WTC11 (cell line): Measurements from ENCODE around the gene SYCE3. TPM values are rescaled to one million over a fixed set of nuclear protein-coding genes. Genes with fewer than 3 reads are reported as not detected.
A peak's percentile ranks its signal among the peaks of the same experiment; 100 is the strongest.

Experiments
- ATAC-seq: fragments of 200-7000 bp; cut with Tn5 transposase; 2 replicates; pipeline ENCODE4 v1.10.0; 2021; ENCODE audit warnings: mild to moderate bottlenecking, moderate library complexity
- CTCF ChIA-PET: fragments of 300-600 bp; sonication (Branson Sonifier 250); formaldehyde crosslinking; loops from one replicate; lab custom pipeline; 2021; ENCODE audit warnings: antibody characterized with exemption; lab: Charles Lee
- POLR2A ChIA-PET: fragments of 350-600 bp; sonication (Branson Sonifier 250); formaldehyde crosslinking; loops from one replicate; lab custom pipeline; 2021; ENCODE audit warnings: antibody characterized with exemption; lab: Charles Lee
- DNase-seq: peaks from one replicate; pipeline ENCODE4 v3.0.0; 2021; ENCODE audit warnings: low spot score
- H3K27ac Mint-ChIP-seq: 2 replicates; pipeline ENCODE4 v1.8.0; 2021; ENCODE audit warnings: mixed read lengths
- H3K27me3 Mint-ChIP-seq: 2 replicates; pipeline ENCODE4 v1.8.0; 2021; ENCODE audit warnings: low read depth, mild to moderate bottlenecking, moderate library complexity, mixed read lengths
- H3K36me3 Mint-ChIP-seq: 2 replicates; pipeline ENCODE4 v1.8.0; 2021; ENCODE audit warnings: mixed read lengths
- H3K4me1 Mint-ChIP-seq: 2 replicates; pipeline ENCODE4 v1.8.0; 2022; ENCODE audit warnings: mixed read lengths
- H3K4me3 Mint-ChIP-seq: 2 replicates; pipeline ENCODE4 v1.8.0; 2021; ENCODE audit warnings: mild to moderate bottlenecking, moderate library complexity, mixed read lengths
- H3K9me3 Mint-ChIP-seq: 2 replicates; pipeline ENCODE4 v1.8.0; 2021; ENCODE audit warnings: mixed read lengths
- FOXP1 ChIP-seq: sonication (generic); formaldehyde crosslinking; IDR thresholded peaks from 2 replicates; pipeline ENCODE4 v1.8.0; 2022; ENCODE audit warnings: missing genetic modification reagents, mild to moderate bottlenecking, moderate library complexity, borderline replicate concordance
- JAZF1 ChIP-seq: fragments of 250-450 bp; sonication (Bioruptor Pico); IDR thresholded peaks from 2 replicates; pipeline ENCODE4 v1.9.0; 2021; ENCODE audit warnings: moderate library complexity, mild to moderate bottlenecking, inconsistent platforms
- MYBL2 ChIP-seq: sonication (generic); formaldehyde crosslinking; IDR thresholded peaks from 2 replicates; pipeline ENCODE4 v1.8.1; 2023; ENCODE audit warnings: mild to moderate bottlenecking, moderate library complexity, missing genetic modification reagents
- NFE2L1 ChIP-seq: sonication (generic); formaldehyde crosslinking; IDR thresholded peaks from 2 replicates; pipeline ENCODE4 v1.8.1; 2023; ENCODE audit warnings: missing genetic modification reagents
- OVOL2 ChIP-seq: fragments of 250-450 bp; sonication (Bioruptor Pico); IDR thresholded peaks from 2 replicates; pipeline ENCODE4 v1.9.0; 2021; ENCODE audit warnings: mild to moderate bottlenecking, borderline replicate concordance
- TEAD1 ChIP-seq: sonication (generic); formaldehyde crosslinking; IDR thresholded peaks from 2 replicates; pipeline ENCODE4 v1.8.0; 2022; ENCODE audit warnings: mild to moderate bottlenecking, missing genetic modification reagents
- TEAD4 ChIP-seq: sonication (generic); formaldehyde crosslinking; IDR thresholded peaks from 2 replicates; pipeline ENCODE4 v1.8.0; 2022; ENCODE audit warnings: mild to moderate bottlenecking, missing genetic modification reagents
- ZNF396 ChIP-seq: fragments of 250-450 bp; sonication (Bioruptor Pico); IDR thresholded peaks from 2 replicates; pipeline ENCODE4 v1.8.0; 2021; ENCODE audit warnings: mild to moderate bottlenecking, moderate library complexity, borderline replicate concordance
- ZNF671 ChIP-seq: fragments of 250-450 bp; sonication (Bioruptor Pico); IDR thresholded peaks from 2 replicates; pipeline ENCODE4 v1.8.0; 2021; ENCODE audit warnings: mild to moderate bottlenecking
- total RNA-seq: library from RNA; stranded (reverse); gene quantifications from 3 replicates; pipeline ENCODE4 v1.2.3, GENCODE V29; 2021
- TF ChIP-seq, protein P1 (sequence below): sonication (generic); formaldehyde crosslinking; IDR thresholded peaks from 2 replicates; pipeline ENCODE4 v1.8.0; 2022; ENCODE audit warnings: mild to moderate bottlenecking, missing genetic modification reagents
- TF ChIP-seq, protein P2 (sequence below): fragments of 250-450 bp; sonication (Bioruptor Pico); IDR thresholded peaks from 2 replicates; pipeline ENCODE4 v1.9.0; 2021; ENCODE audit warnings: moderate library complexity, mild to moderate bottlenecking, inconsistent platforms, borderline replicate concordance
- TF ChIP-seq, protein P3 (sequence below): sonication (generic); formaldehyde crosslinking; IDR thresholded peaks from 2 replicates; pipeline ENCODE4 v1.8.1; 2023; ENCODE audit warnings: mild to moderate bottlenecking, missing genetic modification reagents
- TF ChIP-seq, protein P4 (sequence below): fragments of 200-600 bp; IDR thresholded peaks from 2 replicates; pipeline ENCODE4 v1.8.0; 2022; ENCODE audit warnings: antibody characterized with exemption
- TF ChIP-seq, protein P5 (sequence below): sonication (generic); formaldehyde crosslinking; IDR thresholded peaks from 2 replicates; pipeline ENCODE4 v1.8.1; 2023; ENCODE audit warnings: mild to moderate bottlenecking, missing genetic modification reagents, moderate library complexity
- TF ChIP-seq, protein P6 (sequence below): sonication (generic); formaldehyde crosslinking; IDR thresholded peaks from 2 replicates; pipeline ENCODE4 v1.8.1; 2023; ENCODE audit warnings: mild to moderate bottlenecking, missing genetic modification reagents, borderline replicate concordance

The SYCE3 gene
- total RNA-seq, 1 experiment from 2014 or later, result 0.46 TPM

DNA sequence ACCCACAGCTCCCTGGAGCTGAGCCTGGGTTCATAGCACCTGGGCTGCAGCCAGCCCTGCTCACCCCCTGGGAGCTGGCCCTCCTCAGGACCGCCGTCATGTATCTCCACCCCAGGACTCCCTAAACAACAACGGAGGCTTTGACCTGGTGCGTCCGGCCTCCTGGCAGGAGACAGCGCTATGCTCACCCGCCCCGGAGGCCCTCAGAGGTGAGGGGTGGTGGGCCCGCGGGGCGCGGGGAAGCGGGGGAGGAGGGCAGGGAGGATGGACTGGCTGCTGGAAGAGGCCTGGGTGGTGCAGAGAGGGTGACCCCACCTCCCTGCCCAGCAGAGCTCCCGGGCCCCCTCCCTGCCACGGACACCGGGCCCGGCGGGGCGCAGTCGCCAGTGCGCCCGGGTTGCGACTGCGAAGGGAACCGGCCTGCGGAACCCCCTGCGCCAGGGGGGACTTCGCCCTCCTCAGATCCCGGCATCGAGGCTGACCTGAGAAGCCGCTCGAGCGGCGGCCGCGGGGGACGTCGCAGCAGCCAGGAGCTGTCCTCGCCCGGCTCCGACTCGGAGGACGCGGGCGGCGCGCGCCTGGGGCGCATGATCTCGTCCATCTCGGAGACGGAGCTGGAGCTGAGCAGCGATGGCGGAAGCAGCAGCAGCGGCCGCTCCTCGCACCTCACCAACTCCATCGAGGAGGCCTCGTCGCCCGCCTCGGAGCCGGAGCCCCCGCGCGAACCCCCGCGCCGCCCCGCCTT lies 41.0 kb upstream of the SYCE3 start:
- peaks cover 45% of the 10 kb centered on the region for H3K27me3 Mint-ChIP-seq
- no peaks in the 10 kb centered on the region for H3K36me3 Mint-ChIP-seq
- DNase-seq (no peak), ATAC-seq (no peak)
- H3K9me3 Mint-ChIP-seq, result no peaks in the 10 kb centered on the region
- peaks cover 12% of the 10 kb centered on the region; the same call in 1 of the 2 replicates for H3K4me1 Mint-ChIP-seq
- ChIA-PET CTCF (interaction anchor here (1.1 to 1.7 kb wide), 4 partner anchors 23 to 171 kb away, joined by 3 to 5 read pairs (median 4); partner anchors contain the start of gene SYCE3), POLR2A (no interaction called here)
- TF ChIP-seq NFE2L1 (CRISPR knock-in tag) (no peak), ZNF396 (CRISPR knock-in tag) (no peak), ZNF671 (no peak)
- TF ChIP-seq, protein P1, sequence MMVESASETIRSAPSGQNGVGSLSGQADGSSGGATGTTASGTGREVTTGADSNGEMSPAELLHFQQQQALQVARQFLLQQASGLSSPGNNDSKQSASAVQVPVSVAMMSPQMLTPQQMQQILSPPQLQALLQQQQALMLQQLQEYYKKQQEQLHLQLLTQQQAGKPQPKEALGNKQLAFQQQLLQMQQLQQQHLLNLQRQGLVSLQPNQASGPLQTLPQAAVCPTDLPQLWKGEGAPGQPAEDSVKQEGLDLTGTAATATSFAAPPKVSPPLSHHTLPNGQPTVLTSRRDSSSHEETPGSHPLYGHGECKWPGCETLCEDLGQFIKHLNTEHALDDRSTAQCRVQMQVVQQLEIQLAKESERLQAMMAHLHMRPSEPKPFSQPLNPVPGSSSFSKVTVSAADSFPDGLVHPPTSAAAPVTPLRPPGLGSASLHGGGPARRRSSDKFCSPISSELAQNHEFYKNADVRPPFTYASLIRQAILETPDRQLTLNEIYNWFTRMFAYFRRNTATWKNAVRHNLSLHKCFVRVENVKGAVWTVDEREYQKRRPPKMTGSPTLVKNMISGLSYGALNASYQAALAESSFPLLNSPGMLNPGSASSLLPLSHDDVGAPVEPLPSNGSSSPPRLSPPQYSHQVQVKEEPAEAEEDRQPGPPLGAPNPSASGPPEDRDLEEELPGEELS, result no peak
- TF ChIP-seq, protein P2, sequence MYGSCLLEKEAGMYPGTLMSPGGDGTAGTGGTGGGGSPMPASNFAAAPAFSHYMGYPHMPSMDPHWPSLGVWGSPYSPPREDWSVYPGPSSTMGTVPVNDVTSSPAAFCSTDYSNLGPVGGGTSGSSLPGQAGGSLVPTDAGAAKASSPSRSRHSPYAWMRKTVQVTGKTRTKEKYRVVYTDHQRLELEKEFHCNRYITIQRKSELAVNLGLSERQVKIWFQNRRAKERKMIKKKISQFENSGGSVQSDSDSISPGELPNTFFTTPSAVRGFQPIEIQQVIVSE (CRISPR knock-in tag), result no peak
- TF ChIP-seq, protein P3, sequence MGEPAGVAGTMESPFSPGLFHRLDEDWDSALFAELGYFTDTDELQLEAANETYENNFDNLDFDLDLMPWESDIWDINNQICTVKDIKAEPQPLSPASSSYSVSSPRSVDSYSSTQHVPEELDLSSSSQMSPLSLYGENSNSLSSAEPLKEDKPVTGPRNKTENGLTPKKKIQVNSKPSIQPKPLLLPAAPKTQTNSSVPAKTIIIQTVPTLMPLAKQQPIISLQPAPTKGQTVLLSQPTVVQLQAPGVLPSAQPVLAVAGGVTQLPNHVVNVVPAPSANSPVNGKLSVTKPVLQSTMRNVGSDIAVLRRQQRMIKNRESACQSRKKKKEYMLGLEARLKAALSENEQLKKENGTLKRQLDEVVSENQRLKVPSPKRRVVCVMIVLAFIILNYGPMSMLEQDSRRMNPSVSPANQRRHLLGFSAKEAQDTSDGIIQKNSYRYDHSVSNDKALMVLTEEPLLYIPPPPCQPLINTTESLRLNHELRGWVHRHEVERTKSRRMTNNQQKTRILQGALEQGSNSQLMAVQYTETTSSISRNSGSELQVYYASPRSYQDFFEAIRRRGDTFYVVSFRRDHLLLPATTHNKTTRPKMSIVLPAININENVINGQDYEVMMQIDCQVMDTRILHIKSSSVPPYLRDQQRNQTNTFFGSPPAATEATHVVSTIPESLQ (CRISPR knock-in tag), result no peak
- TF ChIP-seq, protein P4, sequence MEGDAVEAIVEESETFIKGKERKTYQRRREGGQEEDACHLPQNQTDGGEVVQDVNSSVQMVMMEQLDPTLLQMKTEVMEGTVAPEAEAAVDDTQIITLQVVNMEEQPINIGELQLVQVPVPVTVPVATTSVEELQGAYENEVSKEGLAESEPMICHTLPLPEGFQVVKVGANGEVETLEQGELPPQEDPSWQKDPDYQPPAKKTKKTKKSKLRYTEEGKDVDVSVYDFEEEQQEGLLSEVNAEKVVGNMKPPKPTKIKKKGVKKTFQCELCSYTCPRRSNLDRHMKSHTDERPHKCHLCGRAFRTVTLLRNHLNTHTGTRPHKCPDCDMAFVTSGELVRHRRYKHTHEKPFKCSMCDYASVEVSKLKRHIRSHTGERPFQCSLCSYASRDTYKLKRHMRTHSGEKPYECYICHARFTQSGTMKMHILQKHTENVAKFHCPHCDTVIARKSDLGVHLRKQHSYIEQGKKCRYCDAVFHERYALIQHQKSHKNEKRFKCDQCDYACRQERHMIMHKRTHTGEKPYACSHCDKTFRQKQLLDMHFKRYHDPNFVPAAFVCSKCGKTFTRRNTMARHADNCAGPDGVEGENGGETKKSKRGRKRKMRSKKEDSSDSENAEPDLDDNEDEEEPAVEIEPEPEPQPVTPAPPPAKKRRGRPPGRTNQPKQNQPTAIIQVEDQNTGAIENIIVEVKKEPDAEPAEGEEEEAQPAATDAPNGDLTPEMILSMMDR, result no peak
- H3K27ac Mint-ChIP-seq, result no peak overlapping the region
- H3K4me3 Mint-ChIP-seq, result no peak overlapping the region

DNA sequence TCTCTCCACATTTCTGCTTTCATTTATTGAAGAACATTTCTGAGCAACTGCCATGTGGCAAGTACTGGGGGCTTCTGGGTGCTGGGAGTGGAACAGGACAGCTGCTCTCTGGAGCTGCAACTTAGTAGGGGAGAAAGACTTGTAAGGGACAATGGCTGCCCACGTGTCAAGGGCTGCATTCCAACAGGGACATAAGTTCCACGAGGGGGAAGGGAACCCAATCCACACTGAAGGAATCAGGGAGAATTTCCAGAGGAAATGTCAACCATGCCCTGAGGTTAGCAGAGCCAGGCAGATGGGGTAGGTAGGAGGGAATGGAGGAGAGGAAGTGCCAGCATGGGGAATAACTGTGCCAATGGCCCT lies 39.6 kb upstream of the SYCE3 start:
- ATAC-seq, result no peak
- ChIA-PET CTCF (interaction anchor here (0.6 to 1.8 kb wide), 8 partner anchors 18 to 326 kb away, joined by 3 to 9 read pairs (median 4); partner anchors contain the start of gene SYCE3), POLR2A (interaction anchor here (1.2 kb wide), 1 partner anchor 20 kb away, joined by 4 read pairs; the partner anchor contains the start of gene CHKB)
- no peak for TF ChIP-seq ZNF671
- TF ChIP-seq, protein P5, sequence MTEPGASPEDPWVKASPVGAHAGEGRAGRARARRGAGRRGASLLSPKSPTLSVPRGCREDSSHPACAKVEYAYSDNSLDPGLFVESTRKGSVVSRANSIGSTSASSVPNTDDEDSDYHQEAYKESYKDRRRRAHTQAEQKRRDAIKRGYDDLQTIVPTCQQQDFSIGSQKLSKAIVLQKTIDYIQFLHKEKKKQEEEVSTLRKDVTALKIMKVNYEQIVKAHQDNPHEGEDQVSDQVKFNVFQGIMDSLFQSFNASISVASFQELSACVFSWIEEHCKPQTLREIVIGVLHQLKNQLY (CRISPR knock-in tag), result no peak
- no peak for TF ChIP-seq FOXP1 (CRISPR knock-in tag)
- H3K27ac Mint-ChIP-seq, result no peak overlapping the region
- DNase-seq, result no peak
- no peaks in the 10 kb centered on the region for H3K36me3 Mint-ChIP-seq
- peak overlapping the region; percentile 59 for H3K4me3 Mint-ChIP-seq
- no peaks in the 10 kb centered on the region for H3K9me3 Mint-ChIP-seq
- H3K4me1 Mint-ChIP-seq, result peaks cover 12% of the 10 kb centered on the region; the same call in 1 of the 2 replicates
- peaks cover 58% of the 10 kb centered on the region for H3K27me3 Mint-ChIP-seq

DNA sequence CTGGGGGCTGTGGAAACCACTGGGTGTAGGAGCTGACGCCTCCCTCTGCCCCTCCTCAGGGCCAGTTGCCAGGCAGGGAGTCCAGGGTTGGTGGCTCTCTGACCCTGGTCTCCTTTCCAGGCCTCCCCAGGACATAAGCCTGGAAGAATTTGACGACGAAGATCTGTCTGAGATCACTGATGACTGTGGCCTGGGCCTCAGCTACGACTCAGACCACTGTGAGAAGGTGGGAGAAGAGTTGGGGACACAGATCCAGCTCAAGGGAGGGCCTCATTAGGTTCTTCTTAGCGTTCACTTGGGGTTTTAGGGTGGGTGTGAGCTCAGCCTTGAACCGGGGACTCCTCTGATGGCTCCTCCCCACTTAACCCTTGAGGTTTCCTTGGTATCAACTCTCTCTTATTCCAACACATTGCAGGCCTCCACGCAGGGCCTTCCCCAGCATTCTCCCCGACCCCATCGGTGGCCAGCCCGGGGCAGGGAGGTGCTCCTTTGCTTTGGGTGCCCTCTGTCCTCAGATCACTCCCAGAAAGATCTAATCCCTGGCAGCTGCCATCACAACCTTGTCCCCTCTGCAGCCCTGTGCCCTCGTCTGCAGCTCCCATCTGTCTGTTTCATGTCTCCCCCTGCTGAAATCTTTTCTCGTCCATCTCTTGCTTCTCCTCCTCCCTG lies 39.1 kb upstream of the SYCE3 start:
- POLR2A ChIA-PET, result interaction anchor here (1.2 kb wide), 1 partner anchor 19 kb away, joined by 4 read pairs; the partner anchor contains the start of gene CHKB
- no peaks in the 10 kb centered on the region for H3K9me3 Mint-ChIP-seq
- peak overlapping the region; percentile 59 for H3K4me3 Mint-ChIP-seq
- CTCF ChIA-PET, result interaction anchor here (0.6 to 1.8 kb wide), 9 partner anchors 19 to 325 kb away, joined by 3 to 9 read pairs (median 4); partner anchors contain the start of genes SCO2 and SYCE3
- peaks cover 12% of the 10 kb centered on the region; the same call in 1 of the 2 replicates for H3K4me1 Mint-ChIP-seq
- DNase-seq (no peak), ATAC-seq (no peak)
- no peaks in the 10 kb centered on the region for H3K36me3 Mint-ChIP-seq
- peaks cover 63% of the 10 kb centered on the region for H3K27me3 Mint-ChIP-seq
- no peak overlapping the region for H3K27ac Mint-ChIP-seq
- no peak for TF ChIP-seq OVOL2
- no peak for TF ChIP-seq TEAD4 (CRISPR knock-in tag)
- TF ChIP-seq JAZF1 (CRISPR knock-in tag), result no peak
- no peak for TF ChIP-seq TEAD1 (CRISPR knock-in tag)
- TF ChIP-seq, protein P6, sequence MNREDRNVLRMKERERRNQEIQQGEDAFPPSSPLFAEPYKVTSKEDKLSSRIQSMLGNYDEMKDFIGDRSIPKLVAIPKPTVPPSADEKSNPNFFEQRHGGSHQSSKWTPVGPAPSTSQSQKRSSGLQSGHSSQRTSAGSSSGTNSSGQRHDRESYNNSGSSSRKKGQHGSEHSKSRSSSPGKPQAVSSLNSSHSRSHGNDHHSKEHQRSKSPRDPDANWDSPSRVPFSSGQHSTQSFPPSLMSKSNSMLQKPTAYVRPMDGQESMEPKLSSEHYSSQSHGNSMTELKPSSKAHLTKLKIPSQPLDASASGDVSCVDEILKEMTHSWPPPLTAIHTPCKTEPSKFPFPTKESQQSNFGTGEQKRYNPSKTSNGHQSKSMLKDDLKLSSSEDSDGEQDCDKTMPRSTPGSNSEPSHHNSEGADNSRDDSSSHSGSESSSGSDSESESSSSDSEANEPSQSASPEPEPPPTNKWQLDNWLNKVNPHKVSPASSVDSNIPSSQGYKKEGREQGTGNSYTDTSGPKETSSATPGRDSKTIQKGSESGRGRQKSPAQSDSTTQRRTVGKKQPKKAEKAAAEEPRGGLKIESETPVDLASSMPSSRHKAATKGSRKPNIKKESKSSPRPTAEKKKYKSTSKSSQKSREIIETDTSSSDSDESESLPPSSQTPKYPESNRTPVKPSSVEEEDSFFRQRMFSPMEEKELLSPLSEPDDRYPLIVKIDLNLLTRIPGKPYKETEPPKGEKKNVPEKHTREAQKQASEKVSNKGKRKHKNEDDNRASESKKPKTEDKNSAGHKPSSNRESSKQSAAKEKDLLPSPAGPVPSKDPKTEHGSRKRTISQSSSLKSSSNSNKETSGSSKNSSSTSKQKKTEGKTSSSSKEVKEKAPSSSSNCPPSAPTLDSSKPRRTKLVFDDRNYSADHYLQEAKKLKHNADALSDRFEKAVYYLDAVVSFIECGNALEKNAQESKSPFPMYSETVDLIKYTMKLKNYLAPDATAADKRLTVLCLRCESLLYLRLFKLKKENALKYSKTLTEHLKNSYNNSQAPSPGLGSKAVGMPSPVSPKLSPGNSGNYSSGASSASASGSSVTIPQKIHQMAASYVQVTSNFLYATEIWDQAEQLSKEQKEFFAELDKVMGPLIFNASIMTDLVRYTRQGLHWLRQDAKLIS (CRISPR knock-in tag), result no peak
- no peak for TF ChIP-seq MYBL2 (CRISPR knock-in tag)
